GM12864 (cell line): ENCODE data around the gene PI4KA.

ENCODE experiments used
- DNase-seq: peaks from one replicate; pipeline ENCODE4 v3.0.0-alpha.2; 2011; ENCODE audit warnings: low read depth
- H3K4me3 ChIP-seq: 2 replicates; pipeline ENCODE4 v1.5.1; 2011; ENCODE audit warnings: mild to moderate bottlenecking, low read depth, low read length, control low read depth
- TF ChIP-seq, protein P1 (sequence below): IDR thresholded peaks from 2 replicates; pipeline ENCODE4 v1.5.1; 2011; ENCODE audit warnings: low read depth, mild to moderate bottlenecking, moderate library complexity, low read length, control low read depth, inconsistent platforms; ENCODE audit errors: missing control alignments

PI4KA gene

GRCh38 chr22:20745119-20745518 lies 113.5 kb downstream of the PI4KA start:
- no peak for DNase-seq
- TF ChIP-seq, protein P1, sequence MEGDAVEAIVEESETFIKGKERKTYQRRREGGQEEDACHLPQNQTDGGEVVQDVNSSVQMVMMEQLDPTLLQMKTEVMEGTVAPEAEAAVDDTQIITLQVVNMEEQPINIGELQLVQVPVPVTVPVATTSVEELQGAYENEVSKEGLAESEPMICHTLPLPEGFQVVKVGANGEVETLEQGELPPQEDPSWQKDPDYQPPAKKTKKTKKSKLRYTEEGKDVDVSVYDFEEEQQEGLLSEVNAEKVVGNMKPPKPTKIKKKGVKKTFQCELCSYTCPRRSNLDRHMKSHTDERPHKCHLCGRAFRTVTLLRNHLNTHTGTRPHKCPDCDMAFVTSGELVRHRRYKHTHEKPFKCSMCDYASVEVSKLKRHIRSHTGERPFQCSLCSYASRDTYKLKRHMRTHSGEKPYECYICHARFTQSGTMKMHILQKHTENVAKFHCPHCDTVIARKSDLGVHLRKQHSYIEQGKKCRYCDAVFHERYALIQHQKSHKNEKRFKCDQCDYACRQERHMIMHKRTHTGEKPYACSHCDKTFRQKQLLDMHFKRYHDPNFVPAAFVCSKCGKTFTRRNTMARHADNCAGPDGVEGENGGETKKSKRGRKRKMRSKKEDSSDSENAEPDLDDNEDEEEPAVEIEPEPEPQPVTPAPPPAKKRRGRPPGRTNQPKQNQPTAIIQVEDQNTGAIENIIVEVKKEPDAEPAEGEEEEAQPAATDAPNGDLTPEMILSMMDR = no peak
- no peak overlapping the region for H3K4me3 ChIP-seq

- H3K4me3 ChIP-seq = no peak overlapping the region
- TF ChIP-seq, protein P1 = no peak
- no peak for DNase-seq
Measured at GRCh38 chr22:20744456-20744855, 114.2 kb downstream of the PI4KA start.

DNA sequence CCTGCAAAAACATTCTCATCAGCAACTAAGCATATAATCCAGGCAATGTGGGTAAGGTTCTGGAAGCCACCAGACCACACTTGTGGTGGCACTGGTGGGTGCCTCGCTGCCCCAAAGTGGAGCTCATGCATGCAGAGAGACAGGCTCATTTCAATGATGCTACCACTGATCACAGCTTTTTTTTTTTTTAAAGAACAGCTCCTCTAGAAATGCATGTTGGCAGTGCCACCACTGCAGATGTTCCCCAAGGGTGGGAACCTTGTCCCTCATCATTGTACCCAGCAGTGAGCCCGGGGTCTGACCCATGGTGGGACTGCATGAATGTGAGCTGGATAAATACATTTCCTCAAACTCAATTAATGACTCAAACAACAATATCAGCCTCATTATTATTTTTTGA lies 115.8 kb downstream of the PI4KA start:
- DNase-seq = no peak
- no peak overlapping the region for H3K4me3 ChIP-seq
- TF ChIP-seq, protein P1 = no peak

- TF ChIP-seq, protein P1 = peak; percentile 74
- no peak overlapping the region for H3K4me3 ChIP-seq
- DNase-seq = no peak
Measured at GRCh38 chr22:20741634-20742581, 116.7 kb downstream of the PI4KA start.

DNA sequence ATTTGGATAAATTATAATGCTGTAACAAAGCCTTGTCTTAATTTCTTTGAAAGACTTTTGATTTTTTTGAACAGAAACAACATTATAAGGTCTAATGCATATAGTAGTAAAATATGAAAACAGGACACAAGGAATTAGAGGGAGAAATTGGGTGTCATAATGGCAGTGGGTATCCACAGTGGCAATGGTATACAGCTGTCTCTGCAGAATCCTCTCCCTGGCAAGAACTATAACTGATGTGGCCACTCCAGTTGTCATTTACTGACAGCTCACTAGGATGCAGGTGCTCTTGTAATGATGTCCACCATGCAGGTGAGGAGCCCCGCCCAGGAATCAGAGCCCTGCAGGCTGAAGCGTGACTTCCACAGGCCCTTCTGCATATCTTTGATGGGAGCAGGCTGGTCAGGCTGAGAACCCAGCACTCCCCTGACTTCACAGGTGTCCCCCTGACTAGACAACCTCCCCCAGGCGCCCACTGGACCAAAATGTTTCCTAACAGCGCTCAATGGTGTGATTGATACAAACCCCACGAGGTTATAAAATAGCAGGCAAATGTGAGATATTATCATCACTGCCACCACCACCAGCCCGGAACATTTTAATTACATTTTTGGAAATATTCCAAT lies 117.5 kb downstream of the PI4KA start:
- TF ChIP-seq, protein P1 = no peak
- no peak overlapping the region for H3K4me3 ChIP-seq
- DNase-seq = no peak

DNA sequence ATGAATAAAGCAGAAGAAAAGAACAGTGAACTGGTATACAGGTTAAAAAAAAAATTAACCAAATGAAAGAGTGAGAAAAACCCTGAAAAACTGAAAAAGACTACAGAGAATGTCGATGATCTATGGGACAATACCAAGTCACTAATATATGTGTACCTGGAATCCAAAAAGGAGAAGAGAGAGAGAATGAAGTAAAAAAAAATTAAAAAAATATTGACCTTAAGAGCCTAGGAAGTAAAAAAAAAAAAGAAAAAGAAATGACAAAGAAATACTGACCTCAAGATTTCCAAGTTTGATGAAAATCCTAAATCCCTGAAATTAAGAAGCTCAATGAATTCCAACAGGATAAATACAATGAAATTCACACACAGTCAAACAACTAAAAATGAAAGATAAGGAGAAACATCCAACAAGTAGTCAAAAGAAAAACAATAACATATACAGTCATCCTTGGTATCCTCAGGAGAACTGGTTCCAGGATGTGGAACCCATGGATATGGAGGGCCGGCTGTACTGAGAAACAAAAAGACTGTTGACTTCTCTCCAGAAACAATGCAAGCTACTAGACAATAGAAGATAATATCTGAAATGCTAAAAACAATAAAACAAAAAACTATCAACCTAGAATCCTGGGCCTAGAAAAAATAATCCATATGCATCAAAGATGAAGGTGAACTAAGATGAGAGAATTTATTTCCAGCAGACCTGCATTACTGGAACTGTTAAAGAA lies 118.2 kb downstream of the PI4KA start:
- DNase-seq = no peak
- no peak overlapping the region for H3K4me3 ChIP-seq
- TF ChIP-seq, protein P1 = no peak
